ENCODE measurements around the gene HCFC1R1.

Gene HCFC1R1

DNA sequence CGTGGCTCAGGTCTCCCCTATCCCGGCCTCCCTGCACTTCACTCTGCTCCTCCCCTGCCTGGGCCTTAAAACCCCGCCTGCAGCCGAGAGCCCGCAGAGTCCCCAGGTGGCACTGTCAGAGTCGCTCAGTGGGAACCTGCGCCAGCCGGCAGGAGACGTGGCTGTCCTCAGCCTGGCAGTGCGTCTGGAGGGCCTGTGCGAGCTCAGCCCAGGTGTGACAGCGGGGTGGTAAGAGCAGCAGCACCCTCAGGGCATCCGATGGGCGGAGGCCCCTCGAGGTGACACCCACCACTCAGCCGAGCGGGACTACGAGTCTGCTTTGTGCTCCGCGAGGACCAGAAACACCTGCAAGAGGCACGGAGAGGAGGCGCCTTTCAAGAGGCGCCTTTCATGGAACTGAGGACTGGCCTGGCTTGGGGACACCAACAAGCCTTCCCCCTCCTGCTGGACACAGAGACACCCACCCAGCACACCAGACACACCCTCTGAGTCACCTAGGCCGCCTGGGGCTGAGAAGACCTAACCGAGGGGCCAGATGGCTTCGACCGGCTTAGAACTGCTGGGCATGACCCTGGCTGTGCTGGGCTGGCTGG, 10.8 kb downstream of the HCFC1R1 start, which contains the start of gene CLDN9:
CLDN9 (plus strand) TSS at position 96 of the 593 bp plus-strand sequence; CDS start at position 536, 440 bp downstream.
- TF ChIP-seq, protein P1, sequence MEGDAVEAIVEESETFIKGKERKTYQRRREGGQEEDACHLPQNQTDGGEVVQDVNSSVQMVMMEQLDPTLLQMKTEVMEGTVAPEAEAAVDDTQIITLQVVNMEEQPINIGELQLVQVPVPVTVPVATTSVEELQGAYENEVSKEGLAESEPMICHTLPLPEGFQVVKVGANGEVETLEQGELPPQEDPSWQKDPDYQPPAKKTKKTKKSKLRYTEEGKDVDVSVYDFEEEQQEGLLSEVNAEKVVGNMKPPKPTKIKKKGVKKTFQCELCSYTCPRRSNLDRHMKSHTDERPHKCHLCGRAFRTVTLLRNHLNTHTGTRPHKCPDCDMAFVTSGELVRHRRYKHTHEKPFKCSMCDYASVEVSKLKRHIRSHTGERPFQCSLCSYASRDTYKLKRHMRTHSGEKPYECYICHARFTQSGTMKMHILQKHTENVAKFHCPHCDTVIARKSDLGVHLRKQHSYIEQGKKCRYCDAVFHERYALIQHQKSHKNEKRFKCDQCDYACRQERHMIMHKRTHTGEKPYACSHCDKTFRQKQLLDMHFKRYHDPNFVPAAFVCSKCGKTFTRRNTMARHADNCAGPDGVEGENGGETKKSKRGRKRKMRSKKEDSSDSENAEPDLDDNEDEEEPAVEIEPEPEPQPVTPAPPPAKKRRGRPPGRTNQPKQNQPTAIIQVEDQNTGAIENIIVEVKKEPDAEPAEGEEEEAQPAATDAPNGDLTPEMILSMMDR (IDR thresholded peaks at IDR 0.05; ENCODE audit: low read depth, low read length, missing control alignments): no peak

DNA sequence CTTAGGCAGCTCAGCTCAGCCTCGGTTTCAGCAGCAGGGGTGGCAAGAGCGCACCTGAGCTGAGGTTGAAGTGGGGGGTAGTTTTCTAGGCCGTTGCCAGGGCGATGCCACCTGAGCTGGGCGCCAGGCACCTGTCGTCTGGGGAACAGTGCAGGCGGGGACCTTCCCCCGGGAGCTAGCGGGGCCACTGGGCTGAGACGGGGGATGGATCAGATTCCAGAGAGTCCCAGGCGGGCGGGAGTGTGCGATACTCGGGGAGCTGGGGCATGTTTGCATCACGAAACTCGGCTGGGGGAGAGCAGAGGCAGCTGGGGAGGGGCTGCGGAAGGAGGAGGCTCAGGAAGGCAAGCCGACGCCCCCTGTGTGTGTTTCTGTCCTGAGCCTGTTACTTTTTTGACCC, 11.5 kb downstream of the HCFC1R1 start:
- DNase-seq (ENCODE audit: low read depth): no peak
- no peak overlapping the region for H3K4me3 ChIP-seq (ENCODE audit: low read depth, low read length)
- TF ChIP-seq, protein P1 (IDR thresholded peaks at IDR 0.05; ENCODE audit: low read depth, low read length, missing control alignments): no peak
- in situ Hi-C loops (cut with HindIII; ENCODE audit: low sequenced_read_pairs): no loop called here

More for the DNA sequence above, 10.8 kb downstream of the HCFC1R1 start, which contains the start of gene CLDN9:
- H3K4me3 ChIP-seq (ENCODE audit: low read depth, low read length): no peak within 1 kb of the TSS
- in situ Hi-C loops (cut with HindIII; ENCODE audit: low sequenced_read_pairs): no loop called here
- no peak for DNase-seq (ENCODE audit: low read depth)

DNA sequence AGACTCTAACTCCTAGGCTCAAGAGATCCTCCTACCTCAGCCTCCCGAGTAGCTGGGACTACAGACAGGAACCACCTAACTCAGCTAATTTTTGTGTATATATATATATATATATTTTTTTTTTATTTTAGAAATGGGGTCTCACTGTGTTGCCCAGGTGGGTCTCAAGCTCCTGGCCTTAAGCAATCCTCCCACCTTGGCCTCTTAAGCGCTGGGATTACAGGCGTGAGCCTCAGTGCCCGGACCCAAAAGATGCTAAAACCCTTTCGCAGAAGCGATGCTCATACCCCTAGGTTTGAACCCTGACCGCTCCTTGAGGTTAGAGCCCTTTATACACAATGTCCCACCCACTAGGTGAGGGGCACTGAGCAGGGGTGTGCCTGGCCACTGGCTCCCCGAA, 13.2 kb downstream of the HCFC1R1 start:
- DNase-seq (ENCODE audit: low read depth): no peak
- H3K4me3 ChIP-seq (ENCODE audit: low read depth, low read length): no peak overlapping the region
- in situ Hi-C loops (cut with HindIII; ENCODE audit: low sequenced_read_pairs): no loop called here
- TF ChIP-seq, protein P1 (IDR thresholded peaks at IDR 0.05; ENCODE audit: low read depth, low read length, missing control alignments): no peak

DNA sequence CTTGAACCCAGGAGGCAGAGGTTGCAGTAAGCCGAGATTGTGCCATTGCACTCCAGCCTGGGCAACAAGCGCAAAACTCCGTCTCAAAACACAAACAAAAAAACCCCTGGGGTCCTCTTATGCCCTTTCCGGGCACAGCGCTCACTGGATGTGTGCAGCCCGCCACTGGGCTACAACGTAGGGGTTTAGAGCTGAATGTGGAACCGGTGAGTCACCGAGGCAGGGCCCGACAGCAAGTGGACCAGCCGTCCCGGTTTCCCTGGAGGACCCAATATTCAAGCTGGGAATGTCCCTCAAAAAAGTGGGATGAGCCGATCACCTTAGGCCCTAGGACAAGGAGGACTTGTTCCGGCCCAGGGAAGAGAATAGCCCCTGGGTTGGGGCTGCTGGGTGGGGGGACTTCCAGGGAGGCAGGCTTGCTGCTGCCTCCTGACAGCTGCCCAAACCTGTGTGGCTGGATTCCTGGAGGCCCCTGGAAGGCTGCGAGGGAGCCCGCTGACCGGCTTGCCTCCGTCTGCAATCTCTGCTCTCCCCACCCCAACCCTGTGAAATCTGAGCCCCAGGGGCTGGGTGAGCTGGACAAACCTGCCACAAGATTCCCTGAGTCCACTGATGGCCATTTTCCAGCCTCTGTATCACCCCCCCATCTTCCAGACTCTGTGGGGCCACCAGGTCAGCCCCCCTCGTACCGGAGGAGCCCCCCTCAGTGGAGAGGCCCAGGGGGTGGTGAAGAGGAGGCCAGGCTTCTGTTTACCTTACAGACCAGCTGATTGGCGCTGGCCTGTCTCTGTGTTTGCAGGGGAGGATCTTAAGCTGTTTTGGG, 14.0 kb downstream of the HCFC1R1 start:
- DNase-seq (ENCODE audit: low read depth): no peak
- in situ Hi-C loops (cut with HindIII; ENCODE audit: low sequenced_read_pairs): no loop called here
- TF ChIP-seq, protein P1 (IDR thresholded peaks at IDR 0.05; ENCODE audit: low read depth, low read length, missing control alignments): no peak
- no peak overlapping the region for H3K4me3 ChIP-seq (ENCODE audit: low read depth, low read length)

DNA sequence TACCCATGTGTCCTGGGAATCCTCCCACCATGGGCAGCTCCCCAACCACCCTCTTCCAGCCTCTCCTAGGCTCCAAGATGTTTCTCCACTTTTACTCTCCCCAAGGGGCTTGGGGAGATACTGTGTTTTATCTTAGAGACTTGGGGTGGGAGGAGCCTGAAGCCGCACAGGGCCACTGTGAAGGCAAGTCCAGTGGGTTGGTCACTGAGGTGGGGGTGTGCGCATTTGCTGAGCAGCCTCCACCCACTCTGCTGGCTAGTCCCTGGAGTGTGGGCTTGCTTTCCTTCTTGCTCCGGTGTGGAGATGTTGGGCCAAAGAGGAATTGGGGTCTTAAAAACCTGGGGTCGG, 15.1 kb downstream of the HCFC1R1 start:
- in situ Hi-C loops (cut with HindIII; ENCODE audit: low sequenced_read_pairs): no loop called here
- TF ChIP-seq, protein P1 (IDR thresholded peaks at IDR 0.05; ENCODE audit: low read depth, low read length, missing control alignments): no peak
- H3K4me3 ChIP-seq (ENCODE audit: low read depth, low read length): no peak overlapping the region
- no peak for DNase-seq (ENCODE audit: low read depth)

DNA sequence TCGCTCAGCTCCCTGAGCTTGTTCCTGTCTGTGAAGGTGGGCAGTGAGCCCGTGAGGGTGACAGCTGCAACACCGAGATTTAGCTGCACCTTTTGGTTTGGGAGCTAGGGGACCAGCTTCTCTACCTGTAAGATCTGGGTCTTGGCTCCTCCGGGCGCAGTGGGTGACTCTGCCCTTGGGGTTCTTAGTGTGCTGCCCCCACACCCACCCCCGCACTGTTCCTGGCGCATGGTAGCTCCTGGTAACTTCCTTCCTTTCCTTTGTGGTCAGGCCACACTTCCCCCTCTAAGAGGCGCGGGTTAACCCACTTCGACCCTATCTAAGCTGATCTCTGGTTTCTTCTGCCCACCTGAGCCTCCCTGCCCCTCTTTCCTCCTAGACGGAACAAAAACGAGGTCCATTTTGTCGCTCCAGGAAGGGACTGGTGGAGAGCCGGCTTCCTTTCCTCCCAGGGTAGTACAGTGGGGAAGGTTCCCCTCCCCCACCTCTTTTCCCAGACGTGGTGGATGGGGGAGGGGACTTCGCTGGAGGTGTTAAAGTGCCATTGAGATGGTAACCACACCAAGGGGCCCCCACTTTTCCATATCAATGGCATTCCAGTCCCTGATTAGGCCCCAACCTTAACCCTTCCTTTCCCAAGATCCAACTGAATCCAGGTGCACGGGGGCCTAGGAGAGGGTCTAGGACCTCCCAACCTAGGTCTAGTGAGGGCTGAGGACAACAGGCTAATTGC, 15.6 kb downstream of the HCFC1R1 start:
- DNase-seq (ENCODE audit: low read depth): no peak
- TF ChIP-seq, protein P1 (IDR thresholded peaks at IDR 0.05; ENCODE audit: low read depth, low read length, missing control alignments): no peak
- H3K4me3 ChIP-seq (ENCODE audit: low read depth, low read length): no peak overlapping the region
- in situ Hi-C loops (cut with HindIII; ENCODE audit: low sequenced_read_pairs): no loop called here
